Measurements from ENCODE around the gene POLR3E.

- no peak for TF ChIP-seq CTCF (IDR thresholded peaks at IDR 0.05)
- no peak for TF ChIP-seq EP300 (IDR thresholded peaks at IDR 0.05)
Measured at GRCh38 chr16:22340945-22341344, 43.7 kb downstream of the POLR3E start.

All from gastroesophageal sphincter (tissue), 3 donors.